C4-2B (cell line): ENCODE results near the gene HSPA6.

Experiments
- CTCF ChIP-seq: fragments of 450-650 bp; conservative IDR thresholded peaks from 2 replicates; pipeline ENCODE4 v1.5.1; 2017; ENCODE audit warnings: mild to moderate bottlenecking
- ZFX ChIP-seq: fragments of 450-650 bp; IDR thresholded peaks from 2 replicates; pipeline ENCODE4 v1.6.1; 2017

DNA sequence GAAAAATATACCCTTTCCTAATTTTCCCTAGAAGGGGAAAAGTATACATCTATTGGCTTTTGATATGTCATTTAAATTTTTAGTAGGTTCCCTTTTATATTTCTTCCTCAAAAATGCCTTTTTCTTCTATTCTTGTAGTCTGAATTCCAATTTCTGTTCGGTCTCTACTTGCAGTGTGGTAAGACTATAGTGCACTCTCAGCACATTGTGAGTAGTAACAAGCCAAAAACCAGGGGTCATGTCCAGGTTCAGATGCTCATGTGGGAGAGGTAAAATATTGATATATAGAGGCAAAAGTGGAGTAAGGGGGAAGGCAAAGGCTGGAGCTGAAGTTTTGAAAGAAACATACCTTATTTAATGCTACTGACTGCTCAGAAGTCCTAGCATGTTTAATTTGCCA is 23.1 kb upstream of the HSPA6 start:
- TF ChIP-seq CTCF (no peak), ZFX (no peak)
